ENCODE data around the gene DISC1.

DISC1 gene

DNA sequence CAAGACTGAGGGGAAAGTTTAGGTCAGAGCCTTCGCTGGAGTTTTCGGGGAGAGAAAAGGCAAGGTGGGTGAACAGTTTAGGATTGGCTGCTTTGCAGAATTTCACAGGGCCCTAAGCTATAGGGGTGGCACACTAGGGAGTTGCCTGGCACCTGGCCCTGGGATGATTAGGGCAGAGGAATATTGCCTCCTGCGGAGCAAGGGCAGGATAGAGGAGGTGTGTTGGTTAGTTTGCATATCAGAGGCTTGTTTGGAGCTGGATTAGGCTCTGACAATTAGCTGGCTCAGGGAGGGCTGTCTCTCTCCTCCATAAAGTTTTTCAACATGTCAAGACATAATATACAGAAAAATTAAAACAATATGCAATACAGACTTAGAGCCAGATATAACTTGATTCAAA lies 436.4 kb downstream of the DISC1 start:
- DNase-seq: no peak

DNA sequence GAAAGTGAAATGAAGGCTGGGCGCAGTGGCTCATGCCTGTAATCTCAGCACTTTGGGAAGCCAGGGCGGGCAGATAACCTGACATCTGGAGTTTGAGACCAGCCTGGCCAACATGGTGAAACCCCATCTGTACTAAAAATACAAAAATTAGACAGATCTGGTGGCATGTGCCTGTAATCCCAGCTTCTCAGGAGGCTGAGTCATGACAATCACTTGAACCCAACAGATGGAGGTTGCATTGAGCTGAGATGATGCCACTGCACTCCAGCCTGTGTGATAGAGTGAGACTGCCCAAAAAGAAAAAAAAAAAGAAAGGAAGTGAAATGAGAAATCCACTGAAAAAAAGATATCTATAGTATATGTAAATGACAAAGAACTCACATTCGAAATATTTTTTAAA lies 439.9 kb downstream of the DISC1 start:
- DNase-seq: no peak

DNA sequence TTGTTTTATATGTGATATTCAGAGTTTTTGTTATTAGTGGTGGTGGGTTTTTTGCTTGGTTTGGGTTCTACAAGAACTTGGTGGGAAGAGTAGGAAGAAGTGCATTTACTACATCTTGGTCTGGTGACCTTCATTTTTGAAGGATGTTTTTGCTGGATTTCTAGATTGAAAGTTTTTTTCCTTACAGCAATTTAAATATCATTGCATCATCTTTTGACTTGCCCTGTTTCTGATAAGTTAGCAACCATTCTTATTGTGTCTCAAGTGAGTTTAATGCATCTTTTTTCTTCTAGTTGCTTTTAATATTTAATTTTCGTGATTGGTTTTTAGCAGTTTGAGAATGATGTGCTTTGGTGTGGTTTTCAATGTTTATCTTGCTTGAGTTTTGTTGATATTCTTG lies 447.7 kb downstream of the DISC1 start:
- DNase-seq: no peak

DNA sequence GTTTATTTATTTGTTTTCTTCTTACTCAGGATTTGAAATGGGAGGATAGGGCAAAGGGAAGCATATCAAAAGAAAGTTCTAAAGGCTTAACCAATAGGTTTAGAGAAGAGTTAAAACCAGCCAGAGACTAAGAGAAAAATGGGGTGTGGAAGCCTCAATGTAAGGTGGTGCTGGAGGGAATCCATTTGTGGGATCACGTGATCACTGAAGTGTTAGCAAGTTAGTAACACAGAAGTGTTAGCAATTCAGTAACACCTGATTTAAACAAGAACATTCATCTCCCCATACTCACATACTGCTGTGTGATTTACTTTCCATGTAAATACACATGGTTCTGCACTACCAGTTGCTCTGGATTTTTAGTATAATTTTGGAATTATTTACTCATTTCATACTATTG lies 451.2 kb downstream of the DISC1 start:
- DNase-seq: no peak

DNA sequence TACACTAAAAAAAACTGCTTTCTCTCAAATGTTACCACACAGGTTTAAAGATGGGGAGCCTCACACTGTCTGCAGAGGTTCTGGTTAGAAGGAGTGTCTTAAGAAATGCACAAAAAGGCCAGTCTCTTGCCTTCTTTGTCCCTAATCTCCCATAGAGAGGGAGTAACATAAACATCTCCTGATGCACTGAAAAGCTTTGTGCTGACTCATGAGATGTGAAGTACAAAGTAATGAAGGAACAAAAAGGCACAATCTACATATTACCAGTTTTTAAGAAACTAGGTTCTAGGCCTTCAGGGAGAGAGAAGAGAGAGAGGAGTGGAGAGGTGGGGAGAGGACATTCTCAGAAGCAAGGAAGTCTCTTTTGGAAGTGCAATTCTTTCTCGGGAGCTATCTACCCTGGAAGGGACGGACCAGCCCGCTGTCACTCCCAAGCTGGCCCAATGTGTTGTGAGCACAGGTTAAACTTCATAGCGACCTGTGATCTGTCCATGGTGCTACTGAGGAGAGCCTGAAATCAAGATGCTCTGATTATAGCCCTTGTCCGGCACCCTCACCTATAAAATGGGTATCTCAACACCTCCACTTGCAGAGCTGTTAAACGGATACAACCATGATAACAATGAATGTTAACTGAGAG lies 458.1 kb downstream of the DISC1 start:
- DNase-seq: no peak

DNA sequence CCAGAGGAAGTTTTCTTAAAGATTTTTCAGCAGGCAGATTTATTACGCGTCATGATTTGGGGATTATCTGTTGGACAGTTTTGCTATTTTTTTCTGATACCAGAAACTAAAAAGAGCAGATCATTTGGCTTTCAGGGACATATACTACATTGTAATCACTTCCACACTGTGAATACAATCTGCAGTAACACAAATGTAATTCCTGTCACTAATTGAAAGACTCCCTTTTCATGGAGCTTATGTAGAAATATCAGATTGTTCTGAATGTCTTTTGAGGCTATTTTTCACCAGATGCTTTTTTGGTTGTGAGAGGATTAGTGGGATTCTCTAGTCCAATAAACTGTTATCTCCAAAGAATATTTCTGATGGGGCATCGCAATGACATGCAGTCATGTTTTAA lies 464.2 kb downstream of the DISC1 start:
- no peak for DNase-seq
